NCI-H146 treated with DMSO at 0.1 percent for 48 hours (cell line): ENCODE data around the gene UBLCP1.

Source experiments
- DNase-seq: peaks from one replicate; lab custom pipeline; 2025; ENCODE audit not compliant: unreplicated experiment; lab: John Stamatoyannopoulos, UW

Gene UBLCP1

GRCh38 chr5:159310511-159310910 lies 47.4 kb downstream of the UBLCP1 start:
- no peak for DNase-seq

- no peak for DNase-seq
Observed at GRCh38 chr5:159311063-159311462, 48.0 kb downstream of the UBLCP1 start.

DNA sequence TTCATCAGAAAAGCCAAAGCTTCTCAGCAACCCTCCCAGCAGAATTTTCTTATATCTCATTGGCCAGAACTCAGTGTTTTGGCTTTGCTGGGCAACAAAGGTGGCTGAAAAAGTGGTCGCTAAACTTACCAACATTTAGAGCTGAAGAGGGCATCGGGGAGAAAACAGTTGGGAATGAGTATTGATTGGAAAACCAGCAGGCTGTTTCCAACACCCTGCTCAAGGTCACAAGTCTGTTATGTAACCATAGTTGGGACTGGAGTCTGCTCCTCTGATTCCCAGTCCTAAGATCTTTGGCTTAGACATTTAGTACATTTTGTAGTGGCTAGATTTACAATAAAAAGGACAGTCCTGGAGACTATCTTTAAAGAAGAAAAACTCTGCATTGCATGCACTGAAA lies 50.1 kb downstream of the UBLCP1 start:
- DNase-seq = no peak

DNA sequence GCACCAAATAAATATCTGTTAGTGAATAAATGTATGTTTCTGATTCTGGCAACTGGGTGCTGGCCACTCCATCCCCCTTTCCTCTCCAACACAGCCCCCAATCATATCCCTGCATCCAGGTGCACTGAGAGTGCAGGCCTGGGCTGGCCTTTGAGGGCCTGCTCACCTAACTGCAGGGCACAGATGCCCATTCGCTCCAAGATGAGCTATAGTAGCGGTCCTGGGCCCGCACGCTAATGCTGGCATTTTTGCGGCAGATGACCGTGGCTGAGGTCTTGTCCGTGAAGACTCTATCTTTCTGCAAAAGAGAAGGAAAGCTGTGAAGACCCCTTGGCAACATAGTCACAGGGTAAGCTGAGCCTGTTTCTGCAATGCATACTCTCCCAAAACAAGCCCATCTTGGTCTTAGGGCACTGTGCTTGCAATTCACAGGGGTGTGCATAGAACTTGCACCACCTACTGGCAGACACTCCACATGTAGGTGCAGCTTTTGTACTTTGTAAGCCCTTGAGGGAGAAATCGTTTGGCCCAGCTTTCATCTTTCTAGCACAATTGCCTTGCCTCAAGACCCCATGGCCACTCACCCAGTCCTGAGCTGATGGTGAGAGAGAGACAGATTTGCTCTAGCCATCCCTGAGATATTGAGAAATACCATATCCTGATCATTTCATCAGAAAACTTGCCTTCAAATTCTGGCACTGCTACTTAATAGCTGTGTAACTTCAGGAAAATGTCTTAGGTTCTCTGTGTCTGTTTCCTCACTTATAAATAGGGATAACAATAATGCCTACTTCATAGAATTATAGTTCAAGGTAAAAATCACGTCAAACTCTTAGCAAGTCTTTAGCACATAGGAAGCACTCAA lies 53.7 kb downstream of the UBLCP1 start:
- DNase-seq = no peak

DNA sequence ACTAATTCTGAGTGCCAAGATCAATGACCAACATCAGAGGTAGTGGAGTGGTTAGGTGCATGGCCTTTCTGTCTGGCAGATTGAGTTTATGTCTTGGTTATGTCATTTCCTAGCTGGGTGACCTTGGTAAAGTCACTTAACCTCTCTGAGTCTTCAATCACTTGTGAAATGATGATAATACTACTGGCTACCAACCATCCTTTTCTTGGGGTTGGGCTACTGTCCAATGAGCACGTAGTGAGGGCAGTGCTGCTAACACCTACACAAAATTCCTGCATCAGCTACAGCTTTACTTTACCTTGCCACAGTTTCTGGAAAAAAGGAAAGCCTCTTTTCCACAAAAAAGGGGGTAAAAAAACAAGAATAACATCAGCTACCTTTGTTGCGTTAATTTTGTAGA lies 54.8 kb downstream of the UBLCP1 start:
- no peak for DNase-seq

- no peak for DNase-seq
Observed at GRCh38 chr5:159318448-159318847, 55.4 kb downstream of the UBLCP1 start.

- no peak for DNase-seq
Observed at GRCh38 chr5:159319363-159319762, 56.3 kb downstream of the UBLCP1 start.

- DNase-seq = no peak
Observed at GRCh38 chr5:159319832-159320231, 56.7 kb downstream of the UBLCP1 start.

GRCh38 chr5:159322180-159322579 lies 59.1 kb downstream of the UBLCP1 start:
- no peak for DNase-seq

- no peak for DNase-seq
Observed at GRCh38 chr5:159324102-159324755, 61.1 kb downstream of the UBLCP1 start.

- DNase-seq = no peak
Observed at GRCh38 chr5:159324986-159325385, 61.9 kb downstream of the UBLCP1 start.

DNA sequence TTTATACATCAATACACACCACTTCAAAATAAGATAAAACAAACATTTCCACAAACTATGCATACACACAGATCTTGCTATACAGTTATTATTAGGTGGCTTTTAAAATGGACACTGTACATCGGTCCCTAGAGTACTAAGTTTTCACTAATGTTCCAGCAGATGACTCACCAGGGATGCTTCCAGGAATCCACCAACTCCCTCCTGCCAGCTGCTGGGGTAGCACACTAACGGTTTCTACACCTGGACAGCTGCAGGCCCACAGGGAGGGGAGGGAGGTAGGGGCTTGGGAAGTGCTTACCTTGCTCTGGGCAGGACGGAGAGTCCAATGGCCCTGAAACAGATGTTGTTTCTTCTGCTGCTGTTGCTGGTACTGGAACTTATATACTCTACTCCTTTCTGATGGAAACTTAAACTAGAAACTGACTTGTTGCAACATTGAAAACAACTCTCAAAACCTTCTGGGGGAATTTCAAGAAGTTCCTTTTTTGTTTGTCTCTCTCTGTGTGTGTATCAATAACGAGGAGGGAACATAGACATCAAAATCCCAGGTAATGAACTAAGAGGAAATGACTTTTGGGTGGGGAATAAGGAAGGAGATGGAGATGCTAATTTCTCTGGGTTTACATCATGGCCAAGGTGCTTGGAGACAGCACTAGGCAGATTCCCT lies 67.2 kb downstream of the UBLCP1 start, which contains the start of gene IL12B:
Gene IL12B (minus strand): TSS at position 357 of the 670 bp plus-strand sequence. CDS start 3,705 bp downstream, outside the sequence.
- DNase-seq = no peak

GRCh38 chr5:159331093-159331973 lies 68.2 kb downstream of the UBLCP1 start:
- DNase-seq = no peak

- no peak for DNase-seq
Observed at GRCh38 chr5:159332800-159333544, 69.9 kb downstream of the UBLCP1 start.

DNA sequence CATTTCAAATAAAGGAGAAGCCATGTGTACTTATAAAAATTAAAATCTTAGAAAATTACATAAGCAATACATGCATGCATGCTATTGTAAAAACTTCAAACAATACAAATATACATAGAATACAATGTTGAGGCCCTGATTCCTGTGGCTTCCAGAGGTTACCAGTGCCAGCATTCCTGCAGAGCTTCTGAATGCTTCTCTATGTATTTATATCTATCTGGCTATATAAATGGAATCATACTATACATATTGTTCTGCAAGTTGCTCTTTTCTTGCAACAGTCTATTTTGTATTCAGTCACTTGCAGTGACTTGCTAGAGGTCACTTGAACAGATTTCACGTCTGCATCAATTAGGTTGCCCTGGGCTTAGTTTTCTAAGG lies 70.4 kb downstream of the UBLCP1 start:
- no peak for DNase-seq
